Neural cell (in vitro differentiated cells): ENCODE measurements around the gene RABL2A. TPM values are rescaled to one million over a fixed set of nuclear protein-coding genes. Genes with fewer than 3 reads are reported as not detected.
"Not testable (repeated sequence)": the region's sequence is repeated elsewhere in the genome, so short reads cannot be mapped to it uniquely, and the experiment has no call there.

Experiments used
- H2AFZ ChIP-seq: fragments of 200-600, 300-800 bp; sonication (generic), shearing (Covaris generic); 2 replicates; pipeline ENCODE4 v1.6.0; 2014; ENCODE audit warnings: low read depth, mild to moderate bottlenecking, antibody characterized with exemption, low read length, moderate library complexity
- H3F3A ChIP-seq: fragments of 200-600 bp; shearing (Covaris generic); 2 replicates; pipeline ENCODE4 v1.6.1; 2016; ENCODE audit warnings: mild to moderate bottlenecking, moderate library complexity, mixed read lengths, antibody characterized with exemption, low read length; ENCODE audit not compliant: insufficient read depth, poor library complexity, severe bottlenecking
- H3K27ac ChIP-seq: fragments of 200-600, 300-800 bp; sonication (generic), shearing (Covaris generic); 2 replicates; pipeline ENCODE4 v1.5.1; 2014; ENCODE audit warnings: mild to moderate bottlenecking, low read length, moderate library complexity
- H3K27me3 ChIP-seq: fragments of 300-800, 200-600 bp; sonication (generic), shearing (Covaris generic); 2 replicates; pipeline ENCODE4 v1.6.0; 2014; ENCODE audit warnings: mild to moderate bottlenecking, low read depth, low read length, moderate library complexity; ENCODE audit not compliant: insufficient read depth
- H3K36me3 ChIP-seq: fragments of 300-800, 200-600 bp; sonication (generic), shearing (Covaris generic); 2 replicates; pipeline ENCODE4 v1.5.1; 2014; ENCODE audit warnings: mild to moderate bottlenecking, antibody characterized with exemption, low read length, moderate library complexity; ENCODE audit not compliant: insufficient read depth
- H3K4me2 ChIP-seq: fragments of 300-800, 200-600 bp; sonication (generic), shearing (Covaris generic); 2 replicates; pipeline ENCODE4 v1.6.0; 2014; ENCODE audit warnings: mild to moderate bottlenecking, low read length
- H3K4me3 ChIP-seq: fragments of 300-800, 200-600 bp; sonication (generic), shearing (Covaris generic); 2 replicates; pipeline ENCODE4 v1.5.1; 2014; ENCODE audit warnings: mild to moderate bottlenecking, low read length, moderate library complexity
- H3K79me2 ChIP-seq: fragments of 200-600 bp; shearing (Covaris generic); replicated peaks from 2 replicates; pipeline ENCODE4 v1.6.0; 2014; ENCODE audit warnings: mild to moderate bottlenecking, low read length, moderate library complexity; ENCODE audit not compliant: insufficient read depth
- H3K9ac ChIP-seq: fragments of 300-800, 200-600 bp; sonication (generic), shearing (Covaris generic); 2 replicates; pipeline ENCODE4 v1.6.1; 2016; ENCODE audit warnings: mild to moderate bottlenecking, low read length, mixed read lengths
- H3K9me2 ChIP-seq: fragments of 200-600 bp; shearing (Covaris generic); 2 replicates; pipeline ENCODE4 v1.6.1; 2016; ENCODE audit warnings: mild to moderate bottlenecking, low read length, mixed read lengths; ENCODE audit not compliant: insufficient read depth
- H3K9me3 ChIP-seq: fragments of 200-600, 300-800 bp; sonication (generic), shearing (Covaris generic); 2 replicates; pipeline ENCODE4 v1.6.1; 2016; ENCODE audit warnings: mild to moderate bottlenecking, mixed run types, low read length, moderate library complexity, mixed read lengths
- H4K20me1 ChIP-seq: fragments of 200-600 bp; shearing (Covaris generic); 2 replicates; pipeline ENCODE4 v1.6.1; 2016; ENCODE audit warnings: mild to moderate bottlenecking, mixed run types; ENCODE audit not compliant: insufficient read depth
- CTCF ChIP-seq: fragments of 450-650 bp; IDR thresholded peaks from 2 replicates; pipeline ENCODE4 v1.5.1; 2014; ENCODE audit warnings: antibody characterized with exemption, mild to moderate bottlenecking, moderate library complexity; ENCODE audit not compliant: poor library complexity, severe bottlenecking
- EP300 ChIP-seq: fragments of 450-650 bp; conservative IDR thresholded peaks from 2 replicates; pipeline ENCODE4 v1.6.1; 2014; ENCODE audit warnings: antibody characterized with exemption, mild to moderate bottlenecking, moderate library complexity; ENCODE audit not compliant: poor library complexity, severe bottlenecking
- EZH2 ChIP-seq: fragments of 200-600, 300-800 bp; shearing (Covaris generic), sonication (generic); IDR thresholded peaks from 2 replicates; pipeline ENCODE4 v1.6.1; 2014; ENCODE audit warnings: antibody characterized with exemption, low read length, borderline replicate concordance, mild to moderate bottlenecking; ENCODE audit not compliant: insufficient read depth, poor library complexity, severe bottlenecking
- MXI1 ChIP-seq: fragments of 450-650 bp; conservative IDR thresholded peaks from 2 replicates; pipeline ENCODE4 v1.6.1; 2014; ENCODE audit warnings: antibody characterized with exemption, mild to moderate bottlenecking; ENCODE audit not compliant: poor library complexity, severe bottlenecking
- POLR2AphosphoS5 ChIP-seq: IDR thresholded peaks from 2 replicates; pipeline ENCODE4 v1.6.1; 2012
- RAD21 ChIP-seq: fragments of 450-650 bp; conservative IDR thresholded peaks from 2 replicates; pipeline ENCODE4 v1.6.1; 2014; ENCODE audit warnings: antibody characterized with exemption, mild to moderate bottlenecking, moderate library complexity
- SMC3 ChIP-seq: fragments of 450-650 bp; conservative IDR thresholded peaks from 2 replicates; pipeline ENCODE4 v1.6.1; 2014; ENCODE audit warnings: antibody characterized with exemption, mild to moderate bottlenecking, moderate library complexity; ENCODE audit not compliant: poor library complexity
- TAF1 ChIP-seq: IDR thresholded peaks from 2 replicates; pipeline ENCODE4 v1.6.1; 2012; ENCODE audit warnings: low read depth
- polyA plus RNA-seq: library from polyadenylated mRNA; depleted of rRNA; stranded (reverse); fragments of >200 nt; gene quantifications from 2 replicates; pipeline ENCODE4 v1.2.3, GENCODE V29; 2014

Gene RABL2A
- polyA plus RNA-seq, 1 donor from 2014 or later = 17.9 TPM

DNA sequence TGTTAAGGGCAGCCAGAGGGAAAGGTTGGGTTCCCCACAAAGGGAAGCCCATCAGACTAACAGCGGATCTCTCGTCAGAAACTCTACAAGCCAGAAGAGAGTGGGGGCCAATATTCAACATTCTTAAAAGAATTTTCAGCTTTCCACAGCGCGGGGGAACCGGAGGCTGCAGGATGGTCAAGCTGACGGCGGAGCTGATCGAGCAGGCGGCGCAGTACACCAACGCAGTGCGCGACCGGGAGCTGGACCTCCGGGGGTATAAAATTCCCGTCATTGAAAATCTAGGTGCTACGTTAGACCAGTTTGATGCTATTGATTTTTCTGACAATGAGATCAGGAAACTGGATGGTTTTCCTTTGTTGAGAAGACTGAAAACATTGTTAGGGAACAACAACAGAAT lies 30.7 kb downstream of the RABL2A start:
- H3K27ac ChIP-seq, H4K20me1 ChIP-seq, H3K9me3 ChIP-seq, H3K4me3 ChIP-seq, H3F3A ChIP-seq, H3K36me3 ChIP-seq, H3K9me2 ChIP-seq, H3K4me2 ChIP-seq, H2AFZ ChIP-seq, H3K27me3 ChIP-seq, H3K79me2 ChIP-seq, H3K9ac ChIP-seq: not testable (repeated sequence)

GRCh38 chr2:113663285-113664060 lies 36.4 kb downstream of the RABL2A start:
- H3K9me2 ChIP-seq, H3F3A ChIP-seq, H3K36me3 ChIP-seq, H3K27me3 ChIP-seq, H3K4me3 ChIP-seq, H3K79me2 ChIP-seq, H4K20me1 ChIP-seq, H3K4me2 ChIP-seq, H3K27ac ChIP-seq, H3K9ac ChIP-seq, H2AFZ ChIP-seq, H3K9me3 ChIP-seq: not testable (repeated sequence)

DNA sequence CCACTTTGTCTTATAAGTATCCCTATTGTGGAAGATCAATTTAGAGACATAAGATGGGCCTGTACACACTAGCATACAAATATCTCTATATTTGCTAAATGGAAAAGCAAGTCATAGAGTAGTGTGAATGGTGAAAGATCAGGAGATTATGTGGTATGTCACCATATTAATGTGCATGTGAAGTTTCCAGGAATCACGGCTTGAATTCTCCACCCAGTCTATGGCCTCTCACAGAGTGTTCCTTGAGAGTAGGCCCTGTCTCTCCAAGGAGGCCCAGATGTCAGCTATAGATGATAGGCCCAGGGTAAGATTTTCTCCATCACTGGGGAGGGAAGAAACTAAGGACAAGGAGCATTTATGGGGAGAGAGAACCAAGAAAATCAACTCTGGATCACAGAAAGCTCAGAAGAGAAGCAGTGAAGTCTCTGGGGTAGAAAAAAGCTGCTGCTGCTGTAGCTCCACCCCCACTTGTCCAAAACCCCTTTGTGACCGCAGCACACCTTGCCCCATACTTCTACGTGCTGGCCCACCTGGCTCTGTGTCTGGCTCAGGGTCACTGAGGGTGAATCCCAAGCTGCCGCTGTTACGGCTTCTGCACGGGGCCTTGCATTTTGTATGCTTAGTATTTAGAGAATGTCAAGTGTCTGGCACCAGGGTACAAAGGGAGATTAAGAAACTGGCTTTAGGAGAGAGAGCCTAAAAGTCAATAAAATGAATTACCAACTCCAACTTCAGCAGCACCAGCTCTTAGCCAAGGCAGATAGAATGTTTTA lies 37.9 kb downstream of the RABL2A start:
- not testable (repeated sequence) for H3K27ac ChIP-seq, H3K9me3 ChIP-seq, H3F3A ChIP-seq, H2AFZ ChIP-seq, H3K9me2 ChIP-seq, H3K4me3 ChIP-seq, H3K9ac ChIP-seq, H3K27me3 ChIP-seq, H3K4me2 ChIP-seq, H3K36me3 ChIP-seq, H4K20me1 ChIP-seq, H3K79me2 ChIP-seq

DNA sequence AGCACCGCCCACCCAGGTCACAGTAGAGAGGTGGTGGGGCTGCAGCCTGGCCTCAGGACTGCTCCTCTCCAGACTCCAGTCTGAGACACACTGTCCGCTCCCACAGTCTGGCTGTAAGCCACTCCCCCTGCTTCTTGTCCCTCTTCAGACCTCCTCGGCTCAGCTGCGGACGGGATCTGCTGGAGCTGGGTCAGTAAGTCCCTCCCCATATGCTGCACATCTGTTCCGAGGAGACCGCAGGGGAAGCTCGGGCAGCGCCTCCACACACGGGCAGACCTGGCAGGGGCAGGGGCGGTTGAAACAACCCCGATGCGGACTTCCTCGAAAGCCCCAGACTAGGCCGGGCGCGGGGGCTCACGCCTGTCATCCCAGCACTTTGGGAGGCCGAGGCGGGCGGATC lies 41.9 kb downstream of the RABL2A start:
- H3F3A ChIP-seq, H3K27ac ChIP-seq, H3K27me3 ChIP-seq, H3K79me2 ChIP-seq, H3K36me3 ChIP-seq, H3K9me2 ChIP-seq, H3K9me3 ChIP-seq, H3K4me3 ChIP-seq, H3K9ac ChIP-seq, H2AFZ ChIP-seq, H4K20me1 ChIP-seq, H3K4me2 ChIP-seq: not testable (repeated sequence)

DNA sequence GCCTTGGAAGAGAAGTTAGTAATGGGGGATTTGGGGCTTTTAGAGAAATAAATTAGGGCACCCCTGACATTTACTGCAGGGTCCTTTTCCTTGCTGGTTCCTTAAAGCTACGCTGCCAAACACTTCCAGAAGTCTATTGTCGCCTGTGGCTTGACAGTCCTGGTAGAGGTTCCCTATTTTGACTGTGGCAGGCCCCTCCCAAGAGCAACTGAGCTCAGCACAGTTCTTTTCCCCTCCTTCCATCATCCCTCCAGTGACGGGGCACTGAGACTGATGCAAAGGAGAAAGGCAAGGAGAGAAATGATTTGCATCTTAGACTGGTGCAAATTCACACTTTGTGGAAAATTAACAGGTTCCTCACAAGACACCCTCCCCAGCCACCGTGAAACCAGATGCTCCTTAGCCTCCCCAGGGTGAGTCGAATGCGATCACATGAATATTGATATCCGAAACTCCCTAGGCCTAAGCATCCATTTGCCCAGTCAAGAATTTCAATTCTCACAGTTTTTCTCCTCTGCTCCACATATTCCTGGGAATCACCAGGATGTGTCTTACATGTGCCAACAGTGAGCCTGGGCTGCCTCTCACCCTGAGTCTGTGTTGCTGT lies 45.4 kb downstream of the RABL2A start:
- Histone ChIP-seq H2AFZ (no peak overlapping the region), H3K9ac (no peak overlapping the region), H3K79me2 (no peaks in the 10 kb centered on the region), H4K20me1 (no peaks in the 10 kb centered on the region), H3K27ac (no peak overlapping the region), H3K9me3 (no peaks in the 10 kb centered on the region), H3F3A (no peaks in the 10 kb centered on the region), H3K27me3 (no peaks in the 10 kb centered on the region), H3K9me2 (no peaks in the 10 kb centered on the region), H3K4me3 (no peak overlapping the region), H3K36me3 (no peaks in the 10 kb centered on the region), H3K4me2 (no peak overlapping the region)
- no peak for TF ChIP-seq CTCF
- no peak for TF ChIP-seq RAD21
- TF ChIP-seq EP300 = no peak
- TF ChIP-seq SMC3 = no peak
- TF ChIP-seq EZH2 = no peak
- no peak for TF ChIP-seq TAF1
- no peak for TF ChIP-seq POLR2AphosphoS5
- no peak for TF ChIP-seq MXI1
